NCI-H1694 (cell line): ENCODE results near the gene SLC6A11.

Source experiments
- DNase-seq: peaks from one replicate; lab custom pipeline; 2025; lab: John Stamatoyannopoulos, UW

Gene SLC6A11

GRCh38 chr3:10888518-10889090 is 72.6 kb downstream of the SLC6A11 start:
- DNase-seq, result no peak

- no peak for DNase-seq
Measured at GRCh38 chr3:10889206-10889960, 73.4 kb downstream of the SLC6A11 start.

- DNase-seq, result no peak
Measured at GRCh38 chr3:10890665-10891064, 74.6 kb downstream of the SLC6A11 start.

GRCh38 chr3:10892622-10893021 is 76.6 kb downstream of the SLC6A11 start:
- DNase-seq, result no peak

GRCh38 chr3:10901296-10901945 is 85.4 kb downstream of the SLC6A11 start:
- DNase-seq, result no peak

- DNase-seq, result no peak
Measured at GRCh38 chr3:10907262-10907661, 91.2 kb downstream of the SLC6A11 start.

- no peak for DNase-seq
Measured at GRCh38 chr3:10910367-10910766, 94.3 kb downstream of the SLC6A11 start.

- DNase-seq, result no peak
Measured at GRCh38 chr3:10911350-10912002, 95.4 kb downstream of the SLC6A11 start.

GRCh38 chr3:10912786-10913185 is 96.8 kb downstream of the SLC6A11 start:
- DNase-seq, result no peak

GRCh38 chr3:10915376-10915775 is 99.3 kb downstream of the SLC6A11 start:
- DNase-seq, result no peak

- DNase-seq, result no peak
Measured at GRCh38 chr3:10917176-10917575, 101.1 kb downstream of the SLC6A11 start.

- no peak for DNase-seq
Measured at GRCh38 chr3:10918011-10918410, 102.0 kb downstream of the SLC6A11 start.

- DNase-seq, result no peak
Measured at GRCh38 chr3:10919636-10920035, 103.6 kb downstream of the SLC6A11 start.

GRCh38 chr3:10925436-10926255 is 109.6 kb downstream of the SLC6A11 start:
- no peak for DNase-seq

GRCh38 chr3:10926256-10926810 is 110.3 kb downstream of the SLC6A11 start:
- DNase-seq, result no peak

GRCh38 chr3:10926811-10927521 is 110.9 kb downstream of the SLC6A11 start:
- DNase-seq, result no peak

- no peak for DNase-seq
Measured at GRCh38 chr3:10927551-10927950, 111.5 kb downstream of the SLC6A11 start.

GRCh38 chr3:10928407-10928960 is 112.5 kb downstream of the SLC6A11 start:
- DNase-seq, result no peak

GRCh38 chr3:10928961-10929471 is 113.0 kb downstream of the SLC6A11 start:
- DNase-seq, result no peak

- no peak for DNase-seq
Measured at GRCh38 chr3:10929978-10930665, 114.1 kb downstream of the SLC6A11 start.
